HG03460 (cell line): Measurements from ENCODE around the gene MGLL.

Experiments
- ATAC-seq: cut with Tn5 transposase; IDR thresholded peaks from one replicate; pipeline ENCODE4 v1.9.1; 2021; ENCODE audit not compliant: unreplicated experiment

MGLL gene

GRCh38 chr3:127790882-127791183, 31.5 kb downstream of the MGLL start:
- peak; percentile 16 for ATAC-seq

- ATAC-seq = no peak
These were observed 32.1 kb downstream of the MGLL start for GRCh38 chr3:127789990-127790881.

- no peak for ATAC-seq
These were observed 33.3 kb downstream of the MGLL start for GRCh38 chr3:127789051-127789450.

GRCh38 chr3:127788451-127788909, 33.8 kb downstream of the MGLL start:
- no peak for ATAC-seq

- ATAC-seq = no peak
These were observed 34.5 kb downstream of the MGLL start for GRCh38 chr3:127787571-127788365.

- ATAC-seq = no peak
These were observed 35.2 kb downstream of the MGLL start for GRCh38 chr3:127787071-127787490.

- ATAC-seq = no peak
These were observed 35.8 kb downstream of the MGLL start for GRCh38 chr3:127786353-127787070.

- no peak for ATAC-seq
These were observed 36.5 kb downstream of the MGLL start for GRCh38 chr3:127785711-127786265.

- no peak for ATAC-seq
These were observed 37.2 kb downstream of the MGLL start for GRCh38 chr3:127784865-127785710.

GRCh38 chr3:127784283-127784682, 38.0 kb downstream of the MGLL start:
- no peak for ATAC-seq

- ATAC-seq = no peak
These were observed 38.6 kb downstream of the MGLL start for GRCh38 chr3:127783642-127784160.

- ATAC-seq = no peak
These were observed 39.1 kb downstream of the MGLL start for GRCh38 chr3:127783166-127783565.

GRCh38 chr3:127781411-127782001, 40.8 kb downstream of the MGLL start:
- no peak for ATAC-seq

- no peak for ATAC-seq
These were observed 41.5 kb downstream of the MGLL start for GRCh38 chr3:127780536-127781400.

- no peak for ATAC-seq
These were observed 42.6 kb downstream of the MGLL start for GRCh38 chr3:127779747-127780146.

- no peak for ATAC-seq
These were observed 44.2 kb downstream of the MGLL start for GRCh38 chr3:127777921-127778656.

- ATAC-seq = no peak
These were observed 45.0 kb downstream of the MGLL start for GRCh38 chr3:127777332-127777731.

- no peak for ATAC-seq
These were observed 46.0 kb downstream of the MGLL start for GRCh38 chr3:127776347-127776746.
